GM19238 (cell line): ENCODE results near the gene CBX2.

Experiments
- DNase-seq: peaks from one replicate; pipeline ENCODE4 v3.0.0; 2011; ENCODE audit warnings: low spot score; ENCODE audit not compliant: insufficient read length

The CBX2 gene

GRCh38 chr17:79826841-79827578 is 49.1 kb downstream of the CBX2 start:
- DNase-seq: no peak

GRCh38 chr17:79829004-79829403 is 51.1 kb downstream of the CBX2 start:
- DNase-seq: no peak

GRCh38 chr17:79829457-79829856 is 51.5 kb downstream of the CBX2 start:
- DNase-seq: no peak

- DNase-seq: no peak
Observed at GRCh38 chr17:79830303-79830702, 52.4 kb downstream of the CBX2 start.

- DNase-seq: no peak
Observed at GRCh38 chr17:79830763-79831264, 52.9 kb downstream of the CBX2 start.

- no peak for DNase-seq
Observed at GRCh38 chr17:79831265-79832217, 53.6 kb downstream of the CBX2 start.

GRCh38 chr17:79832218-79833109 is 54.5 kb downstream of the CBX2 start:
- no peak for DNase-seq

- no peak for DNase-seq
Observed at GRCh38 chr17:79833110-79833450, 55.1 kb downstream of the CBX2 start.

GRCh38 chr17:79833744-79834564 is 56.0 kb downstream of the CBX2 start:
- DNase-seq: no peak

- DNase-seq: no peak
Observed at GRCh38 chr17:79834565-79835469, 56.9 kb downstream of the CBX2 start.

- DNase-seq: no peak
Observed at GRCh38 chr17:79835470-79835899, 57.5 kb downstream of the CBX2 start.

GRCh38 chr17:79835953-79836509 is 58.1 kb downstream of the CBX2 start:
- DNase-seq: no peak

GRCh38 chr17:79836510-79836971 is 58.6 kb downstream of the CBX2 start:
- DNase-seq: no peak

- peak; percentile 91 for DNase-seq
Observed at GRCh38 chr17:79836972-79837887, 59.3 kb downstream of the CBX2 start.
